Measurements from ENCODE around the gene MPO. TPM values are rescaled to one million over a fixed set of nuclear protein-coding genes. Genes with fewer than 3 reads are reported as not detected.

Gene MPO
- total and polyA plus RNA-seq, 2 of the 8 experiments (the other 6 are each of a cell fraction or from before 2014, with no cell fraction given): 0.06 to 0.74 TPM

GRCh38 chr17:58291246-58291645 is 10.5 kb upstream of the MPO start:
- no peaks in the 10 kb centered on the region for H3K79me1 ChIP-seq (ENCODE audit: low read depth, low read length)
- H2BK15ac ChIP-seq (ENCODE audit: low read length): no peak overlapping the region
- no peak overlapping the region for H4K8ac ChIP-seq (ENCODE audit: extremely low read depth, insufficient read depth, low read length)
- no peaks in the 10 kb centered on the region for H3K79me2 ChIP-seq (ENCODE audit: control insufficient read depth in 1 of 2, insufficient read depth in 2 of 2, low read length in 2 of 2)
- no peaks in the 10 kb centered on the region for H3K23me2 ChIP-seq (ENCODE audit: low read depth, low read length)
- H2BK12ac ChIP-seq (ENCODE audit: low read depth, low read length): no peak overlapping the region
- no peaks in the 10 kb centered on the region for H3K9me3 ChIP-seq (ENCODE audit: insufficient read depth in 2 of 2, low read depth in 1 of 2, low read length in 1 of 2)
- no peak overlapping the region for H3K9ac ChIP-seq (replicated peaks in 1 of 4; ENCODE audit: extremely low read depth in 1 of 4, low read depth in 3 of 4, low read length in 3 of 4)
- no peak overlapping the region for H4K91ac ChIP-seq (replicated peaks; ENCODE audit: insufficient read length, low read length)
- no peak for DNase-seq (ENCODE audit: low read depth in 1 of 2, low spot score in 2 of 2)
- ChIA-PET POLR2A (ENCODE audit: partially characterized antibody) (no interaction called here), CTCF (ENCODE audit: partially characterized antibody) (interaction anchor here (0.6 to 7.1 kb wide), 4 partner anchors 13 to 170 kb away, joined by 3 to 58 read pairs (median 4); no protein-coding TSS in a partner anchor)
- H4K20me1 ChIP-seq (replicated peaks in 1 of 2; ENCODE audit: control insufficient read depth in 1 of 2, insufficient read depth in 2 of 2, low read length in 2 of 2): no peaks in the 10 kb centered on the region
- peaks cover 0 to 2% (median 0%) of the 10 kb centered on the region in 4 experiments; a peak in 1 of 7 replicates for H3K27me3 ChIP-seq (replicated peaks in 1 of 4; ENCODE audit: control insufficient read depth in 3 of 4, extremely low read depth in 1 of 4, insufficient read depth in 3 of 4, low read length in 3 of 4)
- no peak overlapping the region for H3K56ac ChIP-seq (replicated peaks; ENCODE audit: insufficient read length, low read depth, low read length)
- H3K36me3 ChIP-seq (ENCODE audit: control insufficient read depth in 2 of 4, insufficient read depth in 4 of 4, low read length in 3 of 4): no peaks in the 10 kb centered on the region
- no peak overlapping the region for H2BK5ac ChIP-seq (ENCODE audit: low read depth, low read length)
- no peak overlapping the region for H3K4me3 ChIP-seq (ENCODE audit: extremely low read depth in 1 of 4, insufficient read depth in 2 of 4, low read depth in 3 of 4, low read length in 4 of 4)
- H2AK5ac ChIP-seq (ENCODE audit: low read depth, low read length): no peak overlapping the region
- 87% methylated on average over 5 of the region's 5 CpGs; no CpG with 5 or more reads in 1 of the 2 experiments for WGBS, 2 experiments (ENCODE audit: extremely low coverage in 1 of 2, insufficient coverage in 1 of 2, insufficient read length in 1 of 2, insufficient replicate concordance in 2 of 2, low coverage in 1 of 2, low lambda C conversion rate in 2 of 2, missing lambda C conversion rate in 1 of 2)
- H2BK20ac ChIP-seq (ENCODE audit: low read length): no peak overlapping the region
- no peak overlapping the region for H3K27ac ChIP-seq (ENCODE audit: low read depth, low read length)
- no peak overlapping the region for H3K14ac ChIP-seq (ENCODE audit: insufficient read length)
- no peak overlapping the region for H3K18ac ChIP-seq (ENCODE audit: extremely low read depth, low read length)
- no peak overlapping the region for H3K23ac ChIP-seq (ENCODE audit: insufficient read length)
- no peak overlapping the region for H4K5ac ChIP-seq (ENCODE audit: insufficient read length, low read depth, low read length)
- H3K4me2 ChIP-seq (ENCODE audit: insufficient read depth in 1 of 2, low read depth in 2 of 2, low read length in 2 of 2): no peak overlapping the region
- H3K4ac ChIP-seq (replicated peaks; ENCODE audit: insufficient read length, low read depth, low read length): no peak overlapping the region
- H3K4me1 ChIP-seq (replicated peaks in 1 of 4; ENCODE audit: control insufficient read depth in 3 of 4, insufficient read depth in 4 of 4, low read length in 3 of 4): no peaks in the 10 kb centered on the region
- H2BK120ac ChIP-seq (replicated peaks; ENCODE audit: low read depth, low read length): no peak overlapping the region
- no peak for FAIRE-seq
- H2AFZ ChIP-seq (ENCODE audit: low read length): no peak overlapping the region
- no peak for TF ChIP-seq CHD2 (IDR thresholded peaks at IDR 0.05; ENCODE audit: low read length)
- TF ChIP-seq POU5F1 (IDR thresholded peaks at IDR 0.05; ENCODE audit: low read depth, low read length): no peak
- TF ChIP-seq BACH1 (IDR thresholded peaks at IDR 0.05; ENCODE audit: low read length): no peak
- no peak for TF ChIP-seq YY1 (IDR thresholded peaks at IDR 0.05; ENCODE audit: low read depth, low read length)
- no peak for TF ChIP-seq RAD21 (IDR thresholded peaks at IDR 0.05 in 1 of 2, conservative IDR thresholded peaks at IDR 0.05 in 1 of 2; ENCODE audit: low read depth in 2 of 2, low read length in 2 of 2)
- TF ChIP-seq HDAC6 (IDR thresholded peaks at IDR 0.05; ENCODE audit: low read depth, low read length): no peak
- TF ChIP-seq USF2 (IDR thresholded peaks at IDR 0.05; ENCODE audit: low read length): no peak
- TF ChIP-seq CREB1 (IDR thresholded peaks at IDR 0.05): no peak
- no peak for TF ChIP-seq MAFK (IDR thresholded peaks at IDR 0.05; ENCODE audit: low read depth, low read length)
- TF ChIP-seq GTF2F1 (IDR thresholded peaks at IDR 0.05; ENCODE audit: borderline replicate concordance, low read depth, low read length): no peak
- TF ChIP-seq JUND (IDR thresholded peaks at IDR 0.05; ENCODE audit: low read length): no peak
- TF ChIP-seq SIRT6 (IDR thresholded peaks at IDR 0.05; ENCODE audit: low read length): no peak
- no peak for TF ChIP-seq E2F6 (IDR thresholded peaks at IDR 0.05)
